ENCODE data around the gene TBX1. TPM values are rescaled to one million over a fixed set of nuclear protein-coding genes. Genes with fewer than 3 reads are reported as not detected.
"Not testable (repeated sequence)": the region's sequence is repeated elsewhere in the genome, so short reads cannot be mapped to it uniquely, and the experiment has no call there.

Gene TBX1
- total and polyA plus RNA-seq, 5 donors = 0.19 to 1.4 (median 0.88) TPM

DNA sequence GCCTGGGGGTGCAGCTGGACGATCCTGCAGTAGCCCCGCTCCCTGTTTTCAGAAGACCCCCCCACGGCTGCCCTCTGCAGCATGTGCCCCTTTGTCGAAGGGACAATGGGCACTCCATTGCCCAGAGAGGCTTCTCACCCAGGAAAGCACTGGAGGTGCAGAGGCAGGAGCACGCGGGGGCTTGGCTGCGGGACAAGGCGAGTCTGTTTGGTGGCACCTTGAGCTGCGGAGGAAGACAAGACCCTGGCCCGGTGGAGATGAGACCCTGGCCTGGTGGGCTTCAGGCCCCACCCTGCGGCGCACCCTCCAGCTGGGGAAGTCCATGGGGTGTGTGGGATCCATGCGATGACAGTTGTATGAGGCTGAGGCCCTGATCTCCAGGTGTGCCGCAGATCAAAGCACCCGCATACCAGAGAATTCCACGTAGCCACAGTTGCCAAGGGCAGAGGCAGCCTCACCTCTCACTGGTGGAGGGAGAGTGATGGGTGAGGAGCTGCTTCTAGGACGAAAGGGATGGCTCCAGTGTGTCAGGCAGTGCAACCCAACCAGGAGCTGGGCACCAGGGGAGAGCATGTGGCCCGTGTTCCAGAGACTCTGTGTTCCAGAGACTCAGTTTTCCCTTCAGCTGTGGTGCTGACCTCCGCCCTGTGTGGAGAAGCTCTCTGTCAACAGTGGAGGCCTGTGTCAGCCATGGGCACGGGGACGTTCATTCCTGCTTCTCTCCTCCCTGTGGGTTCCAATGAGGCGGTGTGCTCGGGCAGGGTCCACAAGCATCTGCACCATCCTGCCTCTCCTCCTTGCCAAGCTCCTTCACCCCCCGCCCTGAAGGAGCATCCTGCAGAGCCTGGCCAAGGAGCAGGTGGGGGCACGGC is 10.0 kb downstream of the TBX1 start:
- Histone ChIP-seq H3K4me1 (ENCODE audit: control insufficient read depth, insufficient read depth, low read length) (no peaks in the 10 kb centered on the region), H3K27ac (ENCODE audit: low read length) (no peak overlapping the region), H3K9me3 (ENCODE audit: control insufficient read depth, low read length) (no peaks in the 10 kb centered on the region), H3K4me3 (ENCODE audit: low read length) (no peak overlapping the region), H3K27me3 (ENCODE audit: control insufficient read depth, insufficient read depth) (no peaks in the 10 kb centered on the region)
- ATAC-seq (no peak), DNase-seq (peak in 2 of 3 donors; percentile 7 to 21)
- 85% methylated on average over 25 of the region's 25 CpGs for WGBS
- intact Hi-C loops (cut with DNase I) = no loop called here

DNA sequence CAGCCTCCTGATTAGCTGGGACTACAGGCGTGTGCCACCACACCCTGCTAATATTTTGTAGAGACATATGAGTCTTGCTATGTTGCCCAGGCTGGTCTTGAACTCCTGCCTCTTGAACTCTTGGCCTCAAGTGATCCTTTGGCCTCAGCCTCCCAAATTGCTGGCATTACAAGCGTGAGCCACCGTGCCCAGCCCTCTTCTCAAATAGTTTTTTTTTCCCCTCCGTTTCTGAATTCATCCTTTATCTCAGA is 11.8 kb downstream of the TBX1 start:
- Histone ChIP-seq H3K4me3 (ENCODE audit: low read length) (no peak overlapping the region), H3K27ac (ENCODE audit: low read length) (no peak overlapping the region), H3K27me3 (ENCODE audit: control insufficient read depth, insufficient read depth) (no peaks in the 10 kb centered on the region), H3K9me3 (ENCODE audit: control insufficient read depth, low read length) (no peaks in the 10 kb centered on the region), H3K4me1 (ENCODE audit: control insufficient read depth, insufficient read depth, low read length) (no peaks in the 10 kb centered on the region)
- WGBS = 42% methylated on average over 4 of the region's 4 CpGs
- DNase-seq (peak in 1 of 3 donors; percentile 6), ATAC-seq (no peak)
- intact Hi-C loops (cut with DNase I) = no loop called here

DNA sequence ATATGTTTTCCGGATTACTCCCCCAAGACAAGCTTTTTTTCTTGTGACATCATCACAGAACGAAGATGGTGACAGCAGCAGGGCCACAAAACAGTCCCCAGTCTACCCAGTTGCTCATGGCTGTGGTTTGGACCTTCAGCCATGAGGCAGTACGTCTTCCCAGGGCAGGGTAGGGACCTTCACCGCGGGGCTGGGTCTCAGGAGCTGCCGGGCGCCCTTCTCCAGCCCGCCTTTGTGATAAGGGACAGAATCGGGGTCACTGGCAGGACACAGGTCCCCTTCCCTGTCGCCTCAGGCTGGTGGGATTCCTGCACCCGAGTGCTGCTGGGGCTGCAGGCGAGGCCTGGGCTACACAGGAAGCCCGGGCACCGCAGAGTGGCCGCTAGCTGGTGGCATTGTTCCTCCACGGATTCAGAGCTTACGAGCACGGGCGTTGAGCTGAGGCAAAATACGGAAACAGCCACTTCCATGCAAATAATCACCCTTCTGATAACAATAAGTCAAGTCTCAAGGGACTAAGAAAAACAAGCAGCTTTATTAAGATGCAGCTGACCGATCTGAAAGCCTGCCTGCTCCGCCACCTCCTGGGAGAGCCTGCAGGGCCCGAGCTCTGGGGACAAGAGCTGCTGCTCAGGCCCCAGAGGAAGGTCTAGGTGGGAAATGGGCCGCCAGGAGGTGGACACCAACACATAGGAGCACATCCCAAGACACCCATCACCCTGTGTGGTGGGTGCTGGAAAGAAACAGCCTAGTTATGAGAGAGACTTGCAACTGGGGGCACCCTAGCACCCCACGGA is 12.3 kb downstream of the TBX1 start:
- 43% methylated on average over 25 of the region's 25 CpGs for WGBS

GRCh38 chr22:19773470-19774040 is 13.0 kb downstream of the TBX1 start:
- Histone ChIP-seq H3K9me3 (ENCODE audit: control insufficient read depth, low read length) (no peaks in the 10 kb centered on the region), H3K4me3 (ENCODE audit: low read length) (no peak overlapping the region), H3K27ac (ENCODE audit: low read length) (no peak overlapping the region), H3K27me3 (ENCODE audit: control insufficient read depth, insufficient read depth) (no peaks in the 10 kb centered on the region), H3K4me1 (ENCODE audit: control insufficient read depth, insufficient read depth, low read length) (no peaks in the 10 kb centered on the region)
- intact Hi-C loops (cut with DNase I) = no loop called here
- DNase-seq (peak in 2 of 3 donors; percentile 7 to 17), ATAC-seq (no peak)
- 77% methylated on average over 9 of the region's 9 CpGs for WGBS

More for the DNA sequence above, 12.3 kb downstream of the TBX1 start:
- intact Hi-C loops (cut with DNase I) = no loop called here
- Histone ChIP-seq H3K9me3 (ENCODE audit: control insufficient read depth, low read length) (no peaks in the 10 kb centered on the region), H3K27me3 (ENCODE audit: control insufficient read depth, insufficient read depth) (no peaks in the 10 kb centered on the region), H3K4me1 (ENCODE audit: control insufficient read depth, insufficient read depth, low read length) (no peaks in the 10 kb centered on the region), H3K4me3 (ENCODE audit: low read length) (no peak overlapping the region), H3K27ac (ENCODE audit: low read length) (no peak overlapping the region)
- ATAC-seq = peak; percentile 21 to 50
- DNase-seq = peak in 2 of 3 donors; percentile 20 to 72

DNA sequence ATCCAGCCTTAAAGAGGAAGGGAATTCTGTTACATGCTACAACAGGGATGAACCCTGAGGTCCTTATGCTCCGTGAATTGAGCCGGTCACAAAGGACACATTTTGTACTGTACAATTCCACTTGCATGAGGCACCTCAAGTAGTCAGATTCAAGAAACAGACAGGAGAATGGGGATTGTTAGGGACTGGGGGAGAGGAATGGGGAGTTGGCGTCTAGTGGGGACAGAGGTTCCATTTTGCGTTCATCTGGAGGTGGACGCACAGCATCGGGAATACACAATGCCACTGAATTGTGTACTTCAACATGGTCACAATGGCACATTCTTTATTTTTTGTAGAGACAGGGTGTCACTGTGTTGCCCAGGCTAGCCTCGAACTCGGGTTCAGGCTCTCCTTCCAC is 14.1 kb downstream of the TBX1 start:
- Histone ChIP-seq H3K9me3 (ENCODE audit: control insufficient read depth, low read length) (no peaks in the 10 kb centered on the region), H3K27me3 (ENCODE audit: control insufficient read depth, insufficient read depth) (no peaks in the 10 kb centered on the region), H3K4me1 (ENCODE audit: control insufficient read depth, insufficient read depth, low read length) (no peaks in the 10 kb centered on the region), H3K4me3 (ENCODE audit: low read length) (no peak overlapping the region), H3K27ac (ENCODE audit: low read length) (no peak overlapping the region)
- intact Hi-C loops (cut with DNase I) = no loop called here
- DNase-seq (no peak), ATAC-seq (no peak)
- 91% methylated on average over 8 of the region's 8 CpGs for WGBS

- H3K27me3 ChIP-seq (ENCODE audit: control insufficient read depth, insufficient read depth) = no peaks in the 10 kb centered on the region
- H3K4me1 ChIP-seq (ENCODE audit: control insufficient read depth, insufficient read depth, low read length) = no peaks in the 10 kb centered on the region
- no peak for ATAC-seq
- H3K9me3 ChIP-seq (ENCODE audit: control insufficient read depth, low read length) = no peaks in the 10 kb centered on the region
- DNase-seq = peak in 2 of 3 donors; percentile 12 to 38
- no peak overlapping the region for H3K27ac ChIP-seq (ENCODE audit: low read length)
- WGBS = 89% methylated on average over 24 of the region's 24 CpGs
- intact Hi-C loops (cut with DNase I) = no loop called here
- H3K4me3 ChIP-seq (ENCODE audit: low read length) = no peak overlapping the region
Observed at GRCh38 chr22:19775496-19776325, 15.1 kb downstream of the TBX1 start.

- intact Hi-C loops (cut with DNase I) = no loop called here
- no peaks in the 10 kb centered on the region for H3K27me3 ChIP-seq (ENCODE audit: control insufficient read depth, insufficient read depth)
Observed at GRCh38 chr22:19776433-19777031, 16.0 kb downstream of the TBX1 start.

GRCh38 chr22:19777192-19777591 is 16.6 kb downstream of the TBX1 start:
- not testable (repeated sequence) for H3K27me3 ChIP-seq (ENCODE audit: control insufficient read depth, insufficient read depth)
- 80% methylated on average over 6 of the region's 6 CpGs for WGBS

More at GRCh38 chr22:19776433-19777031, 16.0 kb downstream of the TBX1 start:
- DNase-seq (peak in 2 of 3 donors; percentile 9 to 48), ATAC-seq (peak in 1 of 2 donors; percentile 14)
- H3K9me3 ChIP-seq (ENCODE audit: control insufficient read depth, low read length) = no peaks in the 10 kb centered on the region
- no peaks in the 10 kb centered on the region for H3K4me1 ChIP-seq (ENCODE audit: control insufficient read depth, insufficient read depth, low read length)
- WGBS = 48% methylated on average over 18 of the region's 18 CpGs
- no peak overlapping the region for H3K4me3 ChIP-seq (ENCODE audit: low read length)
- no peak overlapping the region for H3K27ac ChIP-seq (ENCODE audit: low read length)

GRCh38 chr22:19779011-19779421 is 18.4 kb downstream of the TBX1 start:
- Histone ChIP-seq H3K27ac (ENCODE audit: low read length) (no peak overlapping the region), H3K4me1 (ENCODE audit: control insufficient read depth, insufficient read depth, low read length) (no peaks in the 10 kb centered on the region), H3K27me3 (ENCODE audit: control insufficient read depth, insufficient read depth) (no peaks in the 10 kb centered on the region), H3K4me3 (ENCODE audit: low read length) (no peak overlapping the region), H3K9me3 (ENCODE audit: control insufficient read depth, low read length) (no peaks in the 10 kb centered on the region)
- DNase-seq (peak in 2 of 3 donors; percentile 2 to 30), ATAC-seq (no peak)
- 89% methylated on average over 10 of the region's 10 CpGs for WGBS
- intact Hi-C loops (cut with DNase I) = no loop called here

More at GRCh38 chr22:19777192-19777591, 16.6 kb downstream of the TBX1 start:
- DNase-seq; H3K4me3 ChIP-seq (ENCODE audit: low read length); H3K27ac ChIP-seq (ENCODE audit: low read length); H3K4me1 ChIP-seq (ENCODE audit: control insufficient read depth, insufficient read depth, low read length); intact Hi-C loops (cut with DNase I); H3K9me3 ChIP-seq (ENCODE audit: control insufficient read depth, low read length); ATAC-seq: not testable (repeated sequence)

GRCh38 chr22:19779685-19780268 is 19.2 kb downstream of the TBX1 start:
- Histone ChIP-seq H3K27me3 (ENCODE audit: control insufficient read depth, insufficient read depth) (no peaks in the 10 kb centered on the region), H3K9me3 (ENCODE audit: control insufficient read depth, low read length) (no peaks in the 10 kb centered on the region), H3K4me3 (ENCODE audit: low read length) (no peak overlapping the region), H3K4me1 (ENCODE audit: control insufficient read depth, insufficient read depth, low read length) (no peaks in the 10 kb centered on the region), H3K27ac (ENCODE audit: low read length) (no peak overlapping the region)
- peak in 2 of 3 donors; percentile 5 to 16 for DNase-seq
- ATAC-seq = no peak
- intact Hi-C loops (cut with DNase I) = no loop called here
- WGBS = 57% methylated on average over 13 of the region's 13 CpGs
